GM12875 (cell line): ENCODE measurements around the gene STMND1.
"Not testable (repeated sequence)": the region's sequence is repeated elsewhere in the genome, so short reads cannot be mapped to it uniquely, and the experiment has no call there.

ENCODE experiments used
- H3K4me3 ChIP-seq: one replicate; pipeline ENCODE4 v1.5.1; 2011; ENCODE audit warnings: low read depth, low read length, control low read depth
- TF ChIP-seq, protein P1 (sequence below): IDR thresholded peaks from 2 replicates; pipeline ENCODE4 v1.5.1; 2011; ENCODE audit warnings: low read depth, mild to moderate bottlenecking, control low read depth, inconsistent platforms, low read length, moderate library complexity, borderline replicate concordance; ENCODE audit not compliant: insufficient read depth

STMND1 gene

DNA sequence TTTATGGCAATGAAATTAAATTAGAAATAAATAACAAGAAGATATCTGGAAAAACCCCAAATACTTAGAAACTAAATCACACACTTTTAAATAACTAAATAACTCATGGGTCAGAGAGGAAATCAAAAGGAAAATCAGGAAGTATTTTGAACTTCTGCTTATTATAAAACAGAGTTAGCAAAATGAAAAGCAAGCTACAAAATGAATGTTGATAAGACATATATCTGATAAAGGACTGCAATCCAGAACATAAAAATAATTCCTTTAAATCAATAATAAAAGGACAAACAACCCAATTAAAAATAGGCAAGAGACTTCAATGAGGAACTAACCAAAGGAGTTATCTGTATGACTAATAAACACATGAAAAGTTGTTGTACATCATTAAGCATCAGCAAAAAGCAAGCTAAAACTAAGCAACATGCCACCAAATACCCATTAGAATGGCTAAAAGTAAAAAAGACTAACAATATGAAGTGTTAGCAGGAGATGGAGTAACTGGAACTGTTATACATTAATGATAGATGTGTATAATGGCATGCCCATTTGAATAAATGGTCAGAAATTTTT is 38.9 kb upstream of the STMND1 start:
- TF ChIP-seq, protein P1, sequence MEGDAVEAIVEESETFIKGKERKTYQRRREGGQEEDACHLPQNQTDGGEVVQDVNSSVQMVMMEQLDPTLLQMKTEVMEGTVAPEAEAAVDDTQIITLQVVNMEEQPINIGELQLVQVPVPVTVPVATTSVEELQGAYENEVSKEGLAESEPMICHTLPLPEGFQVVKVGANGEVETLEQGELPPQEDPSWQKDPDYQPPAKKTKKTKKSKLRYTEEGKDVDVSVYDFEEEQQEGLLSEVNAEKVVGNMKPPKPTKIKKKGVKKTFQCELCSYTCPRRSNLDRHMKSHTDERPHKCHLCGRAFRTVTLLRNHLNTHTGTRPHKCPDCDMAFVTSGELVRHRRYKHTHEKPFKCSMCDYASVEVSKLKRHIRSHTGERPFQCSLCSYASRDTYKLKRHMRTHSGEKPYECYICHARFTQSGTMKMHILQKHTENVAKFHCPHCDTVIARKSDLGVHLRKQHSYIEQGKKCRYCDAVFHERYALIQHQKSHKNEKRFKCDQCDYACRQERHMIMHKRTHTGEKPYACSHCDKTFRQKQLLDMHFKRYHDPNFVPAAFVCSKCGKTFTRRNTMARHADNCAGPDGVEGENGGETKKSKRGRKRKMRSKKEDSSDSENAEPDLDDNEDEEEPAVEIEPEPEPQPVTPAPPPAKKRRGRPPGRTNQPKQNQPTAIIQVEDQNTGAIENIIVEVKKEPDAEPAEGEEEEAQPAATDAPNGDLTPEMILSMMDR: no peak
- H3K4me3 ChIP-seq: no peak overlapping the region

DNA sequence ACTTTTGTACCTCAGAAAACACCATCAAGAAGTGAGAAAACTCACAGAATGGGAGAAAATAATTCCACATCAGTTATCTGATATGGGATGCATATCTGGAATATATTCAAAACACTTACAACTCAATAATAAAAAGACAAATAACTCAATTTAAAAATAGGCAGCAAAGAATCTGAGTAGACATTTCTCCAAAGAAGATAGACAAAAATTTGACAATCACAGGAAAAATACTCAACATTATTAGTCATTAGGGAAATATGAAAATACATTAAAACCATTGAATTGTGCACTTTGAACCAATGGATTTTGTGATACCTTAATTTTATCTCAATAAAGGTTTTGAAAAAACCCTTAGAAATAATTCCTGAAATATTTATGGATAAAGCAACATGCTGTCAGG is 36.9 kb upstream of the STMND1 start:
- TF ChIP-seq, protein P1: no peak
- H3K4me3 ChIP-seq: no peak overlapping the region

DNA sequence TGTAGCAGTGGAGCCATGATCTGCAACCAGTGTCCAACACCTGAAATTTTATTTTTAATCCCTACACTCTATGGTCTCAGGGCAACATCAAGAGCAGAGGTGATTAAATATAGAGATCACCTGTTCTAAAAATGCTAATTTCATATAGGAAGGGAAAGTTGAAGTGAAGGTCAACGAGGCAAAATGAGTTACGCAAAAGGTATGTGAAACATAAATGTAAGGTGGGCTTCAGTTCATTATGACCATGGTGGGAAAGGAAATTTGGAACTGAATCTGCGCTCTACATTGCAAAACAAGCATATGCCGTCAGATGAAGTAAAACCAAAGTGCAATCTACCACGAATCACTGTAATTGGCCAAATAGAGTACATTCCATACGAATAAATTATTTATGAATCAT is 35.2 kb upstream of the STMND1 start:
- TF ChIP-seq, protein P1: no peak
- no peak overlapping the region for H3K4me3 ChIP-seq

DNA sequence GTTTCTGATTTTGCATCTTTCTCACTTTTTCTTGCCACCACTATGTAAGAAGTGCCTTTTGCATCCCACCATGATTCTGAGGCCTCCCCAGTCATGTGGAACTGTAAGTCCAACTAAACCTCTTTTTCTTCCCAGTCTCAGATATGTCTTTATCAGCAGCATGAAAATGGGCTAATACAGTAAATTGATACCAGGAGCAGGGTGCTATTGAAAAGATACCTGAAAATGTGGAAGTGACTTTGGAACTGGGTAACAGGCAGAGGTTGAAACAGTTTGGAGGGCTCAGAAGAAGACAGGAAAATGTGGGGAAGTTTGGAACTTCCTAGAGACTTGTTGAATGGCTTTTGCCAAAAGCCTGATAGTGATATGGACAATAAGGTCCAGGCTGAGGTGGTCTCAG is 32.9 kb upstream of the STMND1 start:
- H3K4me3 ChIP-seq: not testable (repeated sequence)

DNA sequence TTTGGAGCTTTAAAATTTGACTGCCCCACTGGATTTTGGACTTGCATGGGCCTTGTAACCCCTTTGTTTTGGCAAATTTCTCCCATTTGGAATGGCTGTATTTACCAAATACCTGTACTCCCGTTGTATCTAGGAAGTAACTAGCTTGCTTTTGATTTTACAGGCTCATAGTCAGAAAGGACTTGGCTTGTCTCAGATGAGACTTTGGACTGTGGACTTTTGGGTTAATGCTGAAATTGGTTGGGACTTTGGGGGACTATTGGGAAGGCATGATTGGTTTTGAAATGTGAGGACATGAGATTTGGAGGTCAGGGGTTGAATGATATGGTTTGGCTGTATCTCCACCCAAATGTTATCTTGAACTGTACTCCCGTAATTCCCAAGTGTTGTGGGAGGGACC is 31.4 kb upstream of the STMND1 start:
- H3K4me3 ChIP-seq: not testable (repeated sequence)

DNA sequence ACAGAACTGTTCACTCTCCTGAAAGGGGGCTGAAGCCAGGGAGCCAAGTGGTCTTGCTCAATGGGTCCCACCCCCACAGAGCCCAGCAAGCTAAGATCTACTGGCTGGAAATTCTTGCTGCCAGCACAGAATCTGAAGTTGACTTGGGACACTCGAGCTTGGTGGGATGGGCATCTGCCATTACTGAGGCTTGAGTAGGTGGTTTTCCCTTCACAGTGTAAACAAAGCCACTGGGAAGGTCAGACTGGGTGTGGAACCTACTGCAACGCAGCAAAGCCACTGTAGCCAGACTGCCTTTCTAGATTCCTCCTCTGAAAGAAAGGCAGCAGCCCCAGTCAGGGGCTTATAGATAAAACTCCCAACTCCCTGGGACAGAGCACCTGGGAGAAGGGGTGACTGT is 28.3 kb upstream of the STMND1 start:
- H3K4me3 ChIP-seq: not testable (repeated sequence)

DNA sequence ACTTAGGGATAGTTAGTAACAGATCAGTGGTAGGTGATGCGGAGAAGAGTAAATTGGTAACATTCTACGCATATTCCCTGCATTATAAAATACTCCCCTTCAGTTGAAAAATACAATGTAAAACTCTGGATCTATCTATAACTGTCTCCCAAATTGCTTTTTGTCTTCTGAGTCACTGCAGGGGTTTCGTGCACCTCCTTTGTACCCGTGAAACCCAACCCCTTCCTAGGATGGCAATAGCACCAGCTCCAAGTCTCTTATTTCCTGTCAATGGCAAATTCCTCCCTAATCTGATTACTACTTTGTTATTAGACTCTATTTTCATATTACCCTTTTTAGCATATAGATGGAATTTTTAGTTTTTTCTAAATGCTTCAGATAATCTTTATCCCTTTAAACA is 20.6 kb upstream of the STMND1 start:
- no peak overlapping the region for H3K4me3 ChIP-seq
- TF ChIP-seq, protein P1: no peak

DNA sequence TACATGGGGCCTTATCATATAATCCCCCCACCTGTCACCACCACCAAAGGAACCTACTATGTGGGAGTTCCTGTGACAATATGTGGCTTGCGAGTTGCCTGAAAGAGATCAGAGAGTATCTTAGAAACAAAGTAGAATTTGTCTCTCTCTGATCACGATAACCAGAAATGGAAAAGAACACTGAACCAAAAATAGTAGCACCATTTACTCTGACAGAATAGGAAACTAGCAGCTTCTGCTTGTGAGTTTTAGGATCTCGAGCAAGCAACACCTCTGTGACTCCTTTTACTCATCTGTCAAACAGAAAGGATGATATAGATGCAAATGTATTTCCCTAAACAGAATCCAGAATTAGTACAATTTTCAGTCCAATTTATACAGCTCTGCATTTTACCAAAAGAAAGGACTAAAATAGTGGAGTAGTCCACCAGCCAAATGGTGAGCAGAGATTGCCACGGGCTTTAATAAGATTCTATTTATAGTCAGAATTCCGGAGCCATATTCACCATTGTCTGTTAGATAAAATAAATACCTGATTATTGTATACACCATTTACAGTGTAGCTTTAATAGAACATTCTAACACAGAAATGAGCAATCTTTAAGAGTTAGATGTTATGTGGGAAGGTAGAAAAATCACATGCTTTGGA is 19.9 kb upstream of the STMND1 start:
- TF ChIP-seq, protein P1: no peak

DNA sequence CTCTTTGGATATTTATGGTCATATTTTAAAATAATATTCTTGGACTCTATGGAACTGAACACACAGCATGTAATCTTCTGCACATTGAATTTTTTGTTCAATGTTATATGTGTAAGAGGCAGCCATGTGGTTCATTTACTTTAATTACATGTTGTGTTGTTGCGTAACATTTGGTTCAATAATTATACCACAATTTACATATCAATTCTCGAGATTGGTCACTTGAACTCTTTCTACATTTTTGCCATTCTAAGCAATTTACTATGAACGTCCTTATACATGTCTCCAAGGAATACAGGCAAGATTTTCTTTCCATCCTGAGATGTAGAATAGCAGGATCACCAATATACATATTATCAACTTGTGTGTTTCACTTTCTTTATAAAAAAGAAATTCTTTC is 18.5 kb upstream of the STMND1 start:
- no peak overlapping the region for H3K4me3 ChIP-seq
- TF ChIP-seq, protein P1: no peak

More for the DNA sequence above, 19.9 kb upstream of the STMND1 start:
- no peak overlapping the region for H3K4me3 ChIP-seq
